ENCODE measurements around the gene ERBB4.

ERBB4 gene

DNA sequence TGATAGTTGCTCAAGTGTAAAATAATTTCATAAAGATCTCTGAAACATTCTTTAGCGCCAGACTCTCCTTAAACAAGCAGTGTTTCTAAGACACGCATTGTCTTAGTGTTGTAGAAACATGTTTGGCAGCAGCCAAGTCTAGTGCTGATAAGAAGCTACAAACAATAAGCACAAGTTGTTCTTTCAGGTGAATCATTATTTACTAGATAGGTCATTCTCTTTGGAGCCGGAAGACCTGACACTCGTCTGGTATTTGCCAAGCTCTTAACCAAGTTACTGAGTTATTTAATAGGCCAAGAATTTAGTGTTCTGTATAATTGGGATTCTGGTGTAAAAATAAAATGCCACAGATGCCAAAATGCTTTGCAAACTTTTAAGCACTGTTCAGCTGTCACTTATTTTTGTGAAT, 1130.1 kb downstream of the ERBB4 start:
- no peak for DNase-seq (ENCODE audit: low spot score)

GRCh38 chr2:211407076-211407475, 1131.5 kb downstream of the ERBB4 start:
- DNase-seq (ENCODE audit: low spot score), result no peak

DNA sequence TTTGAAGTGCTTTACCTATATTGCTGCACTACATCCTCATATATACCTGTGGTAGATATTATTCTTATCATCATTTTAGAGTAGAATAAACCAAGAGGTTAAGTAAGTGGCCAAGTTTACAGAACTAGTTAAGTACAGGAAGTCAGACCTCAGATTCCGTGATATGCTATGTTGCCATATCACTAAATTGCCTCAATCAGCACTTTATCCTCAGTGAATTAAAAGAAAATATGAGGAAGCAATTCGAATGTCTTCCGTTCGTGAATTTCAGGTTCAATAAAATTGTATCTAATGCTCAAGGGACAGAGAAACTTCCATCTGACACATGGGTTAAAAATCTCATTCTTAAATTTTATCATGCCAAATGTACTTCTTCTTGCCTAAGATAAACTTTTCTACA, 1133.6 kb downstream of the ERBB4 start:
- no peak for DNase-seq (ENCODE audit: low spot score)

- no peak for DNase-seq (ENCODE audit: low spot score)
Observed at GRCh38 chr2:211404098-211404497, 1134.5 kb downstream of the ERBB4 start.

- DNase-seq (ENCODE audit: low spot score), result no peak
Observed at GRCh38 chr2:211401328-211401727, 1137.3 kb downstream of the ERBB4 start.

DNA sequence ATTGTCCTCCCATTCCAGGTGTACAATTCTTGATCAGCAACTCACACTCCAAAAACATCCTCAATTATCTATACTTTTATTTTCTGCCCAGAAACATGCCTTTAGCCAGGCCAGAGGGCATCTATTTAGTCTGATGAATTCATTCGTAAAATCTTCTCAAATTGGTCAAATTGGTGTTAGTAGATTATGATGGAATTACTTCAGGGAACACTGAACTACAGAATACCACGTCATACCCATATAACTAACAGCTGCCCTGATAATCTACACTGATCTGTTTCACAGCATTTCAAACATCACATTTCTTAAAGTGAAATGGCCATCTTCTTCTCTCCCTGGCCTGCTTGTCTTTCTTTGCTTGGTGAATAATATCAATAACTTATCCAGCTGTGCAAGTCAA, 1140.8 kb downstream of the ERBB4 start:
- DNase-seq (ENCODE audit: low spot score), result no peak

DNA sequence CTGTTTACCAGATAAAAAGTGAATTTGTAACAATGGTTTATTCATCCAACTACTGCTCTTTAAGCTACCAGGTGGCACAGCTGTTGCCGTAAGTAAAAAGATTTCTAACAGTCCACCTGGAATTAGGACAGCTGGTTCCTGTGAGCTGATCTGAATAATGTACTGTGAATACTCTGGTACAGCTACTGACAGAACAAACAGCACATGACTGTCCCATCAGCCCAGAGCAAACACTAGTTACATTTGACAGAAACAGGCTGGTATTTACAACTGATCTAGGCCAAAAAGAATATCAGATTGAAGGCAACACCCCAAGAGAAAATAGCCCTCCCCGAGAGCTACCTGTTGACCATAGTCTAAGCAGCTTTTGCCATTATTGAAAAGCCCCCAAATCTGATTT, 1141.8 kb downstream of the ERBB4 start:
- DNase-seq (ENCODE audit: low spot score), result no peak

GRCh38 chr2:211391189-211391567, 1147.4 kb downstream of the ERBB4 start:
- DNase-seq (ENCODE audit: low spot score), result no peak

DNA sequence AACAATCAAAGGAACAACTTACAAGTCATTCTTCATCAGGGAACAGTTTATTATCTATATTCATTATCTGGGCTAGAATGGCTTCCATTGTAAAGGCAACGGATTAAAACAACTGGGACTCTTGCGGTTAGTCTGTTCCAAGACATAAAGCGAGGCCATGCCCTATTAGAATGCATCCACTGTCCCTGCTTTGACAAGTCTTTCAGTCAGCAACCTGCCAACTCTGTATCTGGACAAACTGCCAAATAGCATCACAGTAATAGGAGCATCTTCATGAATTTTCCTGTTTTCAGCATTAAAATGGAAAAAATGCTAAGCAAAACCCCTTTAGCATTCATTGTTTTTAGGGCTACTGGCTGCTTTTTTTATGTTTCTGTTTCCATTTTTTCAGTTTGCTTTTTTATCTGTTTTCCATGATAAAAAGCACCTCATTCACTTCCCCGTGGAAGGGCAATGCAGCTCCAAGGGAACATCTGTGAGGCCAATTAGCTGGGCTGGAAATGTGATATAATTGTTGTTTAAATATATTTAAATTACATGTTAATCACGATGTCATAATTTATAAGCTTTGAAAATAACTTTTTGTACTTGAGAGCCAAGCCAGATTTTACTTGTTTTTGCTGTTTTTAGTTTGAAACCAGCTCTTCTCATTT, 1147.9 kb downstream of the ERBB4 start:
- DNase-seq (ENCODE audit: low spot score), result no peak

- no peak for DNase-seq (ENCODE audit: low spot score)
Observed at GRCh38 chr2:211387734-211388133, 1150.9 kb downstream of the ERBB4 start.

DNA sequence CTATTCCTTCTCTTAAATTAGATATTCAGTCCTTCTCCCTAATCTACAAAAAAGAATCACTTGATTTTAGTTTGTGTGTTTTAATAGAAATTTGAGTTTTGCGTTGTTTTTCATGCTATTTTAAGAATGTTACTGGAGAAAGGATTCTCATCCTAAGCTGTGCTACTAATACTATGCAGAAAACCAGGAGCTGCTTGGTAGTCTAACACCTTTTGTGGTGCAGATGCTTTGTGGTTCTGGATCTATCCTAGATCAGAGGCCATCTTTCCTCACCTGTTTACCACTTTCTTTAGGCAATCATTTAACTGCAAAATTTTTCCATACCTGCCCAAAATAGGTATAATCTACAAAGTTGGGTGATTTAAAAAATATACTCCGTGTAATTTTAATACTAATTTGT, 1158.6 kb downstream of the ERBB4 start:
- no peak for DNase-seq (ENCODE audit: low spot score)

- DNase-seq (ENCODE audit: low spot score), result no peak
Observed at GRCh38 chr2:211376410-211376809, 1162.2 kb downstream of the ERBB4 start.

GRCh38 chr2:211373203-211373602, 1165.4 kb downstream of the ERBB4 start:
- DNase-seq (ENCODE audit: low spot score), result no peak

DNA sequence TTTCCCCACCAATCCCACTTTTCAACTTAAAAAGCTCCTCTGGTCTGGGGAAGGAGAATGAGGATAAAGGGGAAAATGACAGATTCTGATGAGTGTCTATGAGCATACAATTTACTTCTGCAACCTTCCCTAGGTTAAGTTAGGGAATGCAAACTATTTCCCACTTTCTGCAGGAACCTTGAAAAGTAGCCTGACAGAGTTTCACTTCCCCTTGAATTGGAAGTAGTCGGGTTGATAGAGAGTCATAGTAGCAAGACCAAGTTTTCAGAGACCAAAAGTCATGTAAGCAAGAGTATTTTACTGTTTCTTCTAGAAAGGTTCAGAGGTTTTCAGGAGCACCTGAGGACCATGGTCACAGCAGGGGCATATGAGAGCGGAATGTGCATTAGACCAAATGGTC, 1167.1 kb downstream of the ERBB4 start:
- no peak for DNase-seq (ENCODE audit: low spot score)

DNA sequence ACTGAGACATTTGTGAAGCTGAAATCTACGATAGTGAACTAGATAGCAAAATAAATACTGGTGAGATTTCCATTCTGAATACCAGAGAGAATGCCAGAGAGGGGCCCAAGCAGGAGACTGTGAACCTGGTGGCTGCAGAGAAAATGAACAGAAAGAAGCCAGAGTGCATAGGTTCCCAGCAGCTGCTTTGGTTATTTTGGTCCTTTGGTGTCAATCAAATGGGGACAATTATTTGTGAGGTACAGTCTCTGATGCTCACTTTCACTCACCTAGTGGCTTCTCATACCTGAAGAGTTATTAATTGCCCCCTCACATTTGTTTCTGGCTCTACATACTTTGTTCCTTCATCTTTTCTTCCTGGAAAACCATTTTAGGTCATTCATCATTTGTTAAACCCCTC, 1170.1 kb downstream of the ERBB4 start:
- DNase-seq (ENCODE audit: low spot score), result no peak

DNA sequence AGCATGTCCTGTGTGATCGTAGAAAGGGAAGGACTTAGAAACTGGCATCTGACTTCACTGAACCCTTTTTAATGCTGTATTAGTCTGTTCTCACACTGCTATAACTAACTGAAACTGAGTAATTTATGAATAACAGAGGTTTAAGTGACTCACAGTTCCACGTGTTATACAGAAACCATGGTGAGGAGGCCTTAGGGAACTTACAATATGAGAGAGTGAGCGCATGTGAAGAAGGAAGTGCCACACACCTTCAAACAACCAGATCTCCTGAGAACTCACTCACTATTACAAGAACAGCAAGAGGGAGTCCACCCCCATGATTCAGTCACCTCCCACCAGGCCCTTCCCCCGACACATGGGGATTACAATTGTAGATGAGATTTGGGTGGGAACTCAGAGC, 1170.9 kb downstream of the ERBB4 start:
- DNase-seq (ENCODE audit: low spot score), result no peak

GRCh38 chr2:211367293-211367692, 1171.3 kb downstream of the ERBB4 start:
- DNase-seq (ENCODE audit: low spot score), result no peak

DNA sequence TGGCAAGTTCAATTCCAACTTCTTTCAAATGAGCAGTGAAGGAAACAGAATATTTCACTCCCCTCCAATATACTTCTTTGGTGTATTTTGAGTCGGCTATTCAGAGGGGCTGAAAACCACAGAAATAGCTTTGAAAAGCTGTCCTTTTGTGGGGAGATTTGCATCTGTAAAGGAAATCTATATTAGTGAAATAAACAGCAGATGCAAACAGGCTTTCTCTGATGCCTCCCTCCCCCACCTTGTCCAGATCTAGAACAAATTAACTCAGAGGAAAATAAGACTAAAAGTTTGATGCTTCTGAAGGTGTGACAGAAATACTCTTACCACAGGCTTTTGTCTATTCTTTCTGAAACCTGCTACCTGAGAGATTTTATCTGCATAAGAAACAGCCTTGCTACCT, 1173.7 kb downstream of the ERBB4 start:
- no peak for DNase-seq (ENCODE audit: low spot score)

DNA sequence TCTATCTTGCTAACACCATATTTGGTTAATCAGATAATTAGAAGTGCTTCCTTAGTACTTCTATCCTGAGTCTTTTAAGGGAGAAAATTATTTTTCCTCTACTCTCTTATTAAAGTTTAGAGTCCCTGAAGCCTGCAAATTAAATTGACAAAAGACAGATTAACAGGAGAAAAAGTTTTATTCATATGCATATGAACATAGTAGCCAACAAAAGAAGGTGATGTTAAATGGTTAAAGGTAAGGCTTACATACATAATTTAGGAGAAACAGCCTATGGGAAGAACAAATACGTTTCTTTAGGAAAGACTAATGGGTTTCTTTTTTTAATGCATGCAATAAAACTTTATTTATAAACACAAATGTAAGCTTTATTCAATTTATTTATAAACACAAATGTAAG, 1177.2 kb downstream of the ERBB4 start:
- DNase-seq (ENCODE audit: low spot score), result no peak

DNA sequence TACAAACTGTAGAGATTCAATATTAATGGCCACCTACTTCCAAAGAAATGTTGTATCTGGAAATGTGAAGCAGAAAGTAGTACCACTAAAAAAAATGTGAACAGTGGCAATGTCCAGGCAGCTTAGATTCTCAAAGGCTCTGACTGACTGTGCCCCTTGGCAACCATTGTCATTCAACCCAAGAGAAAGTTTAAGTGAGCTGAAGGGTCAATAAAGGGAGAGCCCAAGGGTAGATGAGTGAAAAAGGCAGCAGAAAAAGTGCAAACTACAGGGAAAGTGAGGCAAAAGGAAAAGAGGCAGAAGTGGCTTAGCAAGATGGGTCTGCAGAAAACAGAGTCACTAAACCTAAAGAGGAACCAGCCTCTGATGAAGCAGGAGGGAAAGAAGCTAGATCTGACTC, 1179.3 kb downstream of the ERBB4 start:
- no peak for DNase-seq (ENCODE audit: low spot score)

- DNase-seq (ENCODE audit: low spot score), result no peak
Observed at GRCh38 chr2:211358504-211358903, 1180.1 kb downstream of the ERBB4 start.

- no peak for DNase-seq (ENCODE audit: low spot score)
Observed at GRCh38 chr2:211354481-211354880, 1184.1 kb downstream of the ERBB4 start.

DNA sequence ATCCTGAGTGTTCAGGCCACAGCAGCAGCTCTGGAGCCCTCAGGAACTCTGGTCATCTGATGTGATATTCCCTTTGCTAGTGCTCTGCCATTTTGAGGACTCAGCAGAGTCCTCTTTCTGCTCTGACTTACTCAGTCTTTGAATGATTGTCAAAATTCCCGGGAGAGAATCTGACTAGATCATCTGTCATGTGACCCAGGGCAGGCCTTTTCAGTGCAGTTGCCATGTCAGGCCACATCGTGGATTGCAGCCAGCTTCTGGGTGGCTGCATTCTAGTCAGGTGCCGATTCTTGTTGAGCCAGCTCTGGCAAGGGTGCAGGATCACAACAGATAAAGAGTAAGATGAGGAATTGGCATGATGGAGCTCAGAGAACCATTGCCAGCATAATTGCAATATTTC, 1186.6 kb downstream of the ERBB4 start:
- no peak for DNase-seq (ENCODE audit: low spot score)

GRCh38 chr2:211349031-211349430, 1189.6 kb downstream of the ERBB4 start:
- no peak for DNase-seq (ENCODE audit: low spot score)

DNA sequence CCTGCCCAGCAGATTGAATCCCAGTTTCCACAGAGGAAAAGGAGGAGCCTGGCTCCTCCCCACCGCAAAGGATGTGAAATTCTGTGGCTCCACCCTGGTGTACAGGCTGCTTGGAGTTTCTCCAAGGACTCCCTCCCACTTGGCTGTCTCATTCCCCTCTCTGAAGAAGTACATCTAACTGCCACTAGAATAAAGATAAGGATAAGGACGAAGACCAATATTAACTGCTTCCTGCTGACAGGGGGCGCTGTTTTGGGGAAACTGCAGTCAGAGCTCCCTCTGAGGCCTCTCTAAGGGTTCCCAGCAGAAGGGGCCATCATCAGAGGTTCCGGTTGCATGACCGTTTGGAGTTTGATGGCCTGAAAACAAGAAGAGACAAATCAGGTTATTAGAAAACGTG, 1191.3 kb downstream of the ERBB4 start:
- DNase-seq (ENCODE audit: low spot score), result no peak
